Measurements from ENCODE around the gene ADAMTS17.

DNA sequence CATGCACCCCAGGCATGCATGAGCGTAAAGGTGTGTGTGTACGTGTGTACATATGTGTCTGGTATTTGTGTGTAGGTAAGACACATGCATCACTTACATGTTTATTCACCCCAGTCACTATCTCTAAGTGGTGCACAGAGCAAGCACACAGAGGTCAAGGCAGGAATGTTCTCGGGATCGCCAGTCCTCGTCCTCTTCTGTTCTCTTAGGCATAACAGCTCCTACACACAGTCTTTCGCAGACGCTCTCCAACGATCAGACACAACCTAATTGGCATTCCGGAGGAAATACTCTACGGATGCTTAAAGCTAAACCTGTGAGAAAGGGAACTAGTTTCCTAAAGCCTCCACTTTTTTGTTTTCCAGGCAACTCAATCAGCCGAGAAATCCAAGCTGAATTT, 95.9 kb downstream of the ADAMTS17 start:
- TF ChIP-seq, protein P1, sequence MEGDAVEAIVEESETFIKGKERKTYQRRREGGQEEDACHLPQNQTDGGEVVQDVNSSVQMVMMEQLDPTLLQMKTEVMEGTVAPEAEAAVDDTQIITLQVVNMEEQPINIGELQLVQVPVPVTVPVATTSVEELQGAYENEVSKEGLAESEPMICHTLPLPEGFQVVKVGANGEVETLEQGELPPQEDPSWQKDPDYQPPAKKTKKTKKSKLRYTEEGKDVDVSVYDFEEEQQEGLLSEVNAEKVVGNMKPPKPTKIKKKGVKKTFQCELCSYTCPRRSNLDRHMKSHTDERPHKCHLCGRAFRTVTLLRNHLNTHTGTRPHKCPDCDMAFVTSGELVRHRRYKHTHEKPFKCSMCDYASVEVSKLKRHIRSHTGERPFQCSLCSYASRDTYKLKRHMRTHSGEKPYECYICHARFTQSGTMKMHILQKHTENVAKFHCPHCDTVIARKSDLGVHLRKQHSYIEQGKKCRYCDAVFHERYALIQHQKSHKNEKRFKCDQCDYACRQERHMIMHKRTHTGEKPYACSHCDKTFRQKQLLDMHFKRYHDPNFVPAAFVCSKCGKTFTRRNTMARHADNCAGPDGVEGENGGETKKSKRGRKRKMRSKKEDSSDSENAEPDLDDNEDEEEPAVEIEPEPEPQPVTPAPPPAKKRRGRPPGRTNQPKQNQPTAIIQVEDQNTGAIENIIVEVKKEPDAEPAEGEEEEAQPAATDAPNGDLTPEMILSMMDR (IDR thresholded peaks at IDR 0.05) = no peak
- no peak for TF ChIP-seq POLR2A (IDR thresholded peaks at IDR 0.05)
